Ovary (tissue), 3 donors: ENCODE measurements around the gene MTUS2.

Experiments used
- CTCF ChIP-seq, 3 donors: fragments of 450-650 bp in 2 of 3; fragments of 200-600 bp in 1 of 3; IDR thresholded peaks; one replicate each; pipeline versions ENCODE4 v1.5.1 to v1.8.0; 2016 to 2022; ENCODE audit warnings: antibody characterized with exemption in 3 of 3, mild to moderate bottlenecking in 1 of 3
- POLR2A ChIP-seq: fragments of 450-650 bp; IDR thresholded peaks from one replicate; pipeline ENCODE4 v1.6.1; 2017; ENCODE audit warnings: antibody characterized with exemption, mild to moderate bottlenecking, moderate library complexity
- donor health status: DM: no; HTN: no; CAD: no.

- TF ChIP-seq CTCF (IDR thresholded peaks at IDR 0.05) = no peak
- no peak for TF ChIP-seq POLR2A
Measured at GRCh38 chr13:29529754-29530153, 709.6 kb downstream of the MTUS2 start.
